GM12864 (cell line): Measurements from ENCODE around the gene CGB2.
"Not testable (repeated sequence)": the region's sequence is repeated elsewhere in the genome, so short reads cannot be mapped to it uniquely, and the experiment has no call there.

Experiments
- DNase-seq: peaks from one replicate; pipeline ENCODE4 v3.0.0-alpha.2; 2011; ENCODE audit warnings: low read depth
- H3K4me3 ChIP-seq: 2 replicates; pipeline ENCODE4 v1.5.1; 2011; ENCODE audit warnings: mild to moderate bottlenecking, low read depth, low read length, control low read depth
- CTCF ChIP-seq: IDR thresholded peaks from 2 replicates; pipeline ENCODE4 v1.5.1; 2011; ENCODE audit warnings: low read depth, mild to moderate bottlenecking, moderate library complexity, low read length, control low read depth, inconsistent platforms; ENCODE audit errors: missing control alignments

CGB2 gene

GRCh38 chr19:49050376-49051033, 18.8 kb downstream of the CGB2 start:
- DNase-seq, H3K4me3 ChIP-seq: not testable (repeated sequence)

GRCh38 chr19:49056101-49056901, 24.6 kb downstream of the CGB2 start:
- peak overlapping the region; percentile 46 for H3K4me3 ChIP-seq
- no peak for TF ChIP-seq CTCF
- no peak for DNase-seq

- not testable (repeated sequence) for H3K4me3 ChIP-seq, DNase-seq
Observed at GRCh38 chr19:49056902-49057596, 25.4 kb downstream of the CGB2 start.

- DNase-seq: no peak
- H3K4me3 ChIP-seq: no peak within 1 kb of the TSS
- TF ChIP-seq CTCF: no peak
Observed at GRCh38 chr19:49057636-49058234, 26.0 kb downstream of the CGB2 start, which contains the start of gene CGB7. CGB7 (minus strand) TSS chr19:49057749; CDS start chr19:49055375, 2,374 bp downstream.

GRCh38 chr19:49058562-49058961, 26.9 kb downstream of the CGB2 start:
- no peak for TF ChIP-seq CTCF
- no peak for DNase-seq
- no peak overlapping the region for H3K4me3 ChIP-seq

GRCh38 chr19:49059053-49059452, 27.4 kb downstream of the CGB2 start:
- TF ChIP-seq CTCF: no peak
- DNase-seq: no peak
- no peak overlapping the region for H3K4me3 ChIP-seq

GRCh38 chr19:49061000-49061399, 29.3 kb downstream of the CGB2 start:
- no peak for TF ChIP-seq CTCF
- DNase-seq: no peak
- H3K4me3 ChIP-seq: no peak overlapping the region
